Naive B cell (primary cell): ENCODE measurements around the gene VEPH1. TPM values are rescaled to one million over a fixed set of nuclear protein-coding genes. Genes with fewer than 3 reads are reported as not detected.

Experiments used
- ATAC-seq, 2 donors: fragments of 150-1000 bp; cut with Tn5 transposase; 2 replicates each; pipeline ENCODE4 v1.10.0; 2021; ENCODE audit warnings: low read depth in 2 of 2, mild to moderate bottlenecking in 2 of 2, moderate library complexity in 2 of 2
- DNase-seq: peaks from one replicate; pipeline ENCODE4 v3.0.0; 2022
- H3K27ac Mint-ChIP-seq, 6 donors: one replicate each; pipeline ENCODE4 v1.8.0; 2020 to 2022; ENCODE audit warnings: mild to moderate bottlenecking in 6 of 6, mixed read lengths in 6 of 6, moderate library complexity in 5 of 6, inconsistent platforms in 2 of 6
- H3K27me3 Mint-ChIP-seq, 3 donors: one replicate each; pipeline ENCODE4 v1.8.0; 2021 to 2022; ENCODE audit warnings: mixed read lengths in 3 of 3, mild to moderate bottlenecking in 1 of 3
- H3K36me3 Mint-ChIP-seq, 2 donors: one replicate each; pipeline ENCODE4 v1.8.0; 2020 to 2022; ENCODE audit warnings: mixed read lengths in 2 of 2, inconsistent platforms in 1 of 2, mild to moderate bottlenecking in 1 of 2
- H3K4me1 Mint-ChIP-seq, 3 donors: one replicate each; pipeline ENCODE4 v1.8.0; 2020 to 2022; ENCODE audit warnings: mixed read lengths in 3 of 3, inconsistent platforms in 1 of 3, mild to moderate bottlenecking in 1 of 3, moderate library complexity in 1 of 3
- H3K4me3 Mint-ChIP-seq, 8 donors: one replicate each; pipeline ENCODE4 v1.8.0; 2020 to 2022; ENCODE audit warnings: mild to moderate bottlenecking in 8 of 8, mixed read lengths in 8 of 8, moderate library complexity in 8 of 8, inconsistent platforms in 2 of 8
- H3K9me3 Mint-ChIP-seq, 7 donors: one replicate each; pipeline ENCODE4 v1.8.0; 2020 to 2022; ENCODE audit warnings: mixed read lengths in 7 of 7, mild to moderate bottlenecking in 5 of 7, inconsistent platforms in 2 of 7, moderate library complexity in 1 of 7
- polyA plus RNA-seq, 6 donors: library from polyadenylated mRNA; unstranded; fragments of 300-500 nt; fragmentation: Illumina TruSeq; gene quantifications; one replicate each; pipeline ENCODE4 v1.2.3, GENCODE V29; 2021; ENCODE audit warnings: low read depth in 6 of 6

The VEPH1 gene
- polyA plus RNA-seq, 6 donors from 2014 or later: 0.20 to 1.6 TPM; not detected in 4

DNA sequence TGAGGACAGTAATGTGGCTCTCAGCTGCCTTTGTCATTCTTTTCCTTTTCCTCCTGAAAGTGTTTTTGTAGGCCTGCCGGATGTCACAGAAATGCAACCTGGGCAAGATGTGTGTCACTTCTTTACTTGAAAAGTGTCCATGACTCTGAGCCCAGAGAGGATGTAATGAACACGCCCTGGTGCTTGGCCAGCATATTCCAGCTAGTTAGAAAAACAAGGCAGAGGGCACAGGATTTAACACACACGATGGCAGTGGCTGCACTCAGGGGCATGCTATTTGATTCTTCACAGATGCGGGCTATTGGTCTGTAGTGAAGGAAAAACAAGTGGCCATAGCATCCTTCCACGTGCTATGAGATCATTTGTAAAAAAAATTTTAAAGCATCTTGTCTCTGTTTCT, 96.8 kb downstream of the VEPH1 start:
- Mint-ChIP-seq H3K9me3 (no peaks in the 10 kb centered on the region), H3K4me1 (no peaks in the 10 kb centered on the region), H3K27me3 (no peaks in the 10 kb centered on the region), H3K4me3 (no peak overlapping the region), H3K36me3 (no peaks in the 10 kb centered on the region), H3K27ac (no peak overlapping the region)
- ATAC-seq (no peak), DNase-seq (no peak)

DNA sequence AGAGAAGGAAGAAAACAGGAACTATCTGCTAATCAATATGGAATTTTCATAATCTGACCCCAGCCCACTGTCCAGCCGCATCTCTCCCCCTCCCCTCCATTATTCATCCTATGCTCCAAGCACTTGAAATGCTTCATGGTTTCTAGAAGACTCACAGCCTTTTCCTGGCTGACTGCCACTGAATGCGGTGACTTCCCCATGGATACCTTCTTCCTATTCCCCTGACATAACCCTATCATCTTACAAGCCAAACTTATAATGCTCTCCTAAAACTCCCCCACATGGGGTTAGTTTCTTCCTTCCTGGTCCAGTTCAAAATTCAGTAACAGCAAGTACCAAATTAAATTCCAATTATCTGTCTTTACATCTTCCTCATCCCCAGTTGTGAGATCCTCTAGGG, 97.8 kb downstream of the VEPH1 start:
- no peak for DNase-seq
- Mint-ChIP-seq H3K27ac (no peak overlapping the region), H3K4me1 (no peaks in the 10 kb centered on the region), H3K9me3 (no peaks in the 10 kb centered on the region), H3K27me3 (no peaks in the 10 kb centered on the region), H3K4me3 (no peak overlapping the region), H3K36me3 (no peaks in the 10 kb centered on the region)
- no peak for ATAC-seq

DNA sequence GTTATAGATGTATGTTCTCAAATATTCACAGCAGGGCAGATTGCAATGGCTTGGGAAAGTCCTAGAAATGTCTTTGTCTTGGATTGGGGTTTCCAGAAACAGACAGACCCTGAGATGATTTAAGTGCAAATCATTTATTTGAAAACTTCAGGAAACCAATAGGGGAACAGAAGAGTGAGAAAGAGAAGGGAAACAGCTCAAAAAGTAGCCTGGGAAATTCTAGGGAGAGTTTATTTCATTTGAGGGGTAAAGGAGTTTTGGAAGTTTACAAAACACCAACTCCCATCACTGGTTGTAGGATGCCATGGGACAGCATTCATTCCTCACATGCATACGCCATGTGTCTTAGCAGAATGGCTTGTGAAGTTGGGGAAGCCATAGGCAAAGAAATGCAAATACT, 98.8 kb downstream of the VEPH1 start:
- no peaks in the 10 kb centered on the region for H3K9me3 Mint-ChIP-seq
- H3K27me3 Mint-ChIP-seq: no peaks in the 10 kb centered on the region
- no peak overlapping the region for H3K4me3 Mint-ChIP-seq
- no peak overlapping the region for H3K27ac Mint-ChIP-seq
- no peaks in the 10 kb centered on the region for H3K36me3 Mint-ChIP-seq
- ATAC-seq (no peak), DNase-seq (no peak)
- H3K4me1 Mint-ChIP-seq: no peaks in the 10 kb centered on the region

DNA sequence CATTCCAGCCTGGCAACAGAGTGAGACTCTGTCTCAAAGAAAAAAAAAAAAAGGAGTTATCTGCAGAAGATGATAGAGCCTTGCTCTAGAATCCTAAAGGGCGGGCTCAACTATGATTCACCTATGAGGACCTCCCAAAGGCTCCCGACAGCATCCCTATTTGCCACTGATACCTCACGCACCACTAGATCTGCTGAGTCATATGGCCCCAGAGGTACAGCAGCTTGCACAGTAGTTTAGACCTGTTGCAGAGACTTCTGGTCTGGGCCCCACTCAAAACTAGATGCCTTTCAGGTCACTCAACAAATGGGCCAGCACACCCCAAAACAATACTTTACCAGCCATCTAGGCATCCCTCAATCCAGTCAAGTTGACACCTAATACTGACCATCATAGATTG, 104.6 kb downstream of the VEPH1 start:
- Mint-ChIP-seq H3K9me3 (peaks cover 0 to 7% (median 0%) of the 10 kb centered on the region in 7 donors), H3K27ac (no peak overlapping the region), H3K36me3 (no peaks in the 10 kb centered on the region), H3K27me3 (peaks cover 0 to 12% (median 0%) of the 10 kb centered on the region in 3 donors), H3K4me3 (no peak overlapping the region), H3K4me1 (no peaks in the 10 kb centered on the region)
- no peak for ATAC-seq
- DNase-seq: no peak

DNA sequence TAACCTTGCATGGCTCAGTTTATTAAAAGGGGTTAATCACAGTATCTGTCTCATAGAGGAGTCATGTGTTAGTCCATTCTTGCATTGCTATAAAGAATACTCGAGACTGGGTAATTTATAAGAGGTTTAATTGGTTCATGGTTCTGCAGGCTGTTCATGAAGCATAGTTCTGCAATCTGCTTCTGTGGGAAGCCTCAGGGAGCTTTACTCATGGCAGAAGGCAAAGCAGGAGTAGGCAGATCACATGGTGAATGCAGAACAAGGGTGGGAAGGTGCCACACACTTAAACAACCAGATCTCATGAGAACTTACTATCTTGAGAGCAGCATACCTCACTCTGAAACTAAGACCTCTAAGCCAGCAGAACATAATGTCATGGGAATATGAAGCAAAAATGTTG, 108.8 kb downstream of the VEPH1 start:
- peaks cover 0 to 12% (median 0%) of the 10 kb centered on the region in 3 donors for H3K27me3 Mint-ChIP-seq
- peaks cover 0 to 20% (median 3%) of the 10 kb centered on the region in 7 donors for H3K9me3 Mint-ChIP-seq
- no peak for ATAC-seq
- no peak for DNase-seq
- no peaks in the 10 kb centered on the region for H3K4me1 Mint-ChIP-seq
- no peak overlapping the region for H3K27ac Mint-ChIP-seq
- no peaks in the 10 kb centered on the region for H3K36me3 Mint-ChIP-seq
- H3K4me3 Mint-ChIP-seq: no peak overlapping the region

DNA sequence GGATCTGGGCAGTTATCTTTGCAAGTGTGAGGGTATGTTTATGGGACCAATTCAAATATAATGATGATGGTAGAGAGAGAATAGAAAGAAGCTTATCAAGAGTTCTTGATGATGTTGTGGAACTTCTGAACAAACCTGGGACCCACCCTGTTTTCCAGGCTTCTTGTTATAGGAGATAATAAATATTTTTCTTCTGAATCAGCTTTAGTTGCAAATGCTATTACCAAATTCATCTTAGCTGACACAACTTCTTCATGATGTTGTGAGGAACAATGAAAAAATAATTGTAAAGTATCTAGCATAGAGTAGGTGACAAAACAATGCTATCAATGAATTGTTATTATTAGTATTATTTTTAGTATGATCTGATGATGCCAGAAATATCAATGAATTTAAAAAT, 110.1 kb downstream of the VEPH1 start:
- Mint-ChIP-seq H3K9me3 (peaks cover 0 to 20% (median 3%) of the 10 kb centered on the region in 7 donors), H3K4me1 (no peaks in the 10 kb centered on the region), H3K4me3 (no peak overlapping the region), H3K27ac (no peak overlapping the region), H3K27me3 (peaks cover 0 to 12% (median 0%) of the 10 kb centered on the region in 3 donors), H3K36me3 (no peaks in the 10 kb centered on the region)
- no peak for ATAC-seq
- no peak for DNase-seq

DNA sequence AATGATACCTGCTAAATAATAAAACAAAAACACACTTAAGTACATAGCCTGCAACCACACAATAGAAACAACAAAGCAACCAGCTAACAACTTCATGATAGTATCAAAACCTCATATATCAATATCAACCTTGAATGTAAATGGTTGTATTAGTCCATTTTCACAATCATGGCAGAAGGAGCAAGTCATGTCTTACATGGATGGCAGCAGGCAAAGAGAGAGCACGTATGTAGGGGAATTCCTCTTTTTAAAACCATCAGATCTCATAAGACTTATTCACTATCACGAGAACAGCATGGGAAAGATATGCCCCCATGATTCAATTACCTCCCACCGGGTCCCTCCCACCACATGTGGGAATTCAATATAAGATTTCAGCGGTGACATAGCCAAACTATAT, 111.1 kb downstream of the VEPH1 start:
- ATAC-seq (no peak), DNase-seq (no peak)
- Mint-ChIP-seq H3K27ac (no peak overlapping the region), H3K4me3 (no peak overlapping the region), H3K9me3 (peaks cover 0 to 20% (median 3%) of the 10 kb centered on the region in 7 donors), H3K36me3 (no peaks in the 10 kb centered on the region), H3K4me1 (no peaks in the 10 kb centered on the region), H3K27me3 (peaks cover 0 to 6% (median 0%) of the 10 kb centered on the region in 3 donors)

DNA sequence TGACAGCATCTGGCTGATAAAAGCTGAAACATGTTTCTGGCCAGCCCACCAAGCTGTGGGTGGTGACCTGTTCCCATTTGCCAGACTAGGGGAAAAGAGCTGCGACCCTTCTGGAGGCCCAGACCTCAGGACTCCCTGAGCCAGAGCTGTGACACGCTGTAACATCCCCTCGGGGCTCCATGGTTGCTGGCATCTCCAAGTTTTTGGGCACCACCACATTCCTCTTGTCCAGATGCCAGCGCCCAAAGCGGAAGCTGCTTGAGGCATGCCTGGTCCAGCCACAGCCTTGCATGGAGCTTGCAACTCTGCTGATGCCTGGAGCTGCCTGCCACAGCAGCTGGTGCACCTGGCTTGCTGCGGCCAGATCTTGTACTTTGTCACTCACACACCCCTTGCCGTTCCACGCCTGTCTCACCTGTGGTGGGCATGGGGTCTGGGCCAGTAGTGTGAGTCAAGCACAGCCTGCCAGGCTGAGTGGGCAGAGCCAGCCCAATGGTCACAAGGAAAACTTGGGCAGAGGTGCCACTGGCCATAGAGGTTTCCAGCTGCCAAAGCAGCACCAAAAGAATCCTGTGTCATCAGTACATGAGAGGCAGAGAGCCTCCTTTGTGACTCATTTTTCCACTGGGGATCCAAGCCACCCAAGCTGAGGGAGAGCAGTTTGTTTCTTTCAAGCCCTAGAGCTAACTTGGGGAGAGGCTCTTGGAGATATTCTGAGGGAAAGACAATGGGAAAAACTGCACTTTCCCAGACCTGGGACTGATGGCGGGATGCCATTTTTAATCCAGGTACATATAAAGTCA, 112.3 kb downstream of the VEPH1 start:
- no peak overlapping the region for H3K4me3 Mint-ChIP-seq
- H3K27ac Mint-ChIP-seq: no peak overlapping the region
- H3K27me3 Mint-ChIP-seq: no peaks in the 10 kb centered on the region
- H3K36me3 Mint-ChIP-seq: no peaks in the 10 kb centered on the region
- no peak for ATAC-seq
- H3K9me3 Mint-ChIP-seq: peaks cover 0 to 16% (median 3%) of the 10 kb centered on the region in 7 donors
- DNase-seq: no peak
- H3K4me1 Mint-ChIP-seq: no peaks in the 10 kb centered on the region

DNA sequence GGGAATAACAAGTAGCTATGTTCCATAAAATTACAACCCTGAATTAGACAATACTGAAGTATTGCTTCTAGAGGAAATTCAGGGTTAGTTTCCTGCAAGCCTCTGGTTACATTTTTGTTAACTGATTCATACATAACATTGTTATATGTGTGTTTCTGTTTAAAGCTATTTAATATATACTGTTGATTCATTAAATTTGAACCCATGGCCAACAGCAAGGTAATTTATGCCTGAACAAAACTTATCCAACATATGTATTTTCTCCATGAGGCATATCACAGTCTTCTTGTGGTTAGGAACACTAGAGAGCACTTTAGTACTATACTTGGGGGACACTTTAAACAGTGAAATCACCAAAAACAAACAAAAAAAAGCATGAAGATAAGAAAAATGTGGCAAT, 114.2 kb downstream of the VEPH1 start:
- H3K4me3 Mint-ChIP-seq: no peak overlapping the region
- H3K36me3 Mint-ChIP-seq: no peaks in the 10 kb centered on the region
- ATAC-seq: no peak

DNA sequence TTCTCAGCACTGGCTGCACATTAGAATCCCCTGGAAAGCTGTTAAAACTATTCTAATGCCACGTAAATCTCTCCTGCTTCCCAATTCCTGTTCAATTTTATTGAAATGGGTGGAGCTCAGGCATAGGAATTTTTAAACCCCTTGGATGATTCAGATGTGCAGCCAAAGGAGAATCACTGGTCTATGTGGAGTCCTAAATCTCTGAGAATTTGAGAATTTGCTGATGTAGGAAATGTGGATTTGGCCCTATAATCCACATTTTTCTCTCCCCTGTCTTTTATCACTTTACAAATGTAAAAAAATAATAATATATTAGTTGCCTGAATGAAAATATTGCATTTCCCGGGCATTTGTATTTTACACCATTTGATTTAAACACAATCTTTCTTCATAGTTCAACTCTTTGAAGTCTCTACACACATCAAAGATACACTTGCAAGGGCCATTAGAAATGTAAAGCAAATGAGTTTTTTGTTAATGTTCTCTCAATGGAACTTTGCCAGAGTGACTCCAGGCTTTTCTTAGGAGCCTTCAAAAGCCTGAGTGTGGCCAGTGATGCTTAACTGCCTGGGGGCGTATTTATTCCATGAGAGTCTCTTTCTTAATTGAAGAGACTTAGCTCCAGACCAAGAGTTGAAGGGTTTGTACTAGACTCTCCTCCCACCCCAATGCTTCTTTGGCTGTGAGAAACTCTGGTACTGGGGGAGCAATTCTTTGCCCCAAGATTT, 115.3 kb downstream of the VEPH1 start:
- no peaks in the 10 kb centered on the region for H3K36me3 Mint-ChIP-seq
- no peak overlapping the region for H3K4me3 Mint-ChIP-seq
- no peaks in the 10 kb centered on the region for H3K4me1 Mint-ChIP-seq
- DNase-seq (no peak), ATAC-seq (no peak)
- H3K27me3 Mint-ChIP-seq: no peaks in the 10 kb centered on the region
- H3K27ac Mint-ChIP-seq: no peak overlapping the region
- H3K9me3 Mint-ChIP-seq: peaks cover 0 to 13% (median 3%) of the 10 kb centered on the region in 7 donors

More for the DNA sequence above, 114.2 kb downstream of the VEPH1 start:
- H3K27me3 Mint-ChIP-seq: no peaks in the 10 kb centered on the region
- no peak for DNase-seq
- H3K27ac Mint-ChIP-seq: no peak overlapping the region
- no peaks in the 10 kb centered on the region for H3K4me1 Mint-ChIP-seq
- peaks cover 0 to 13% (median 3%) of the 10 kb centered on the region in 7 donors for H3K9me3 Mint-ChIP-seq

DNA sequence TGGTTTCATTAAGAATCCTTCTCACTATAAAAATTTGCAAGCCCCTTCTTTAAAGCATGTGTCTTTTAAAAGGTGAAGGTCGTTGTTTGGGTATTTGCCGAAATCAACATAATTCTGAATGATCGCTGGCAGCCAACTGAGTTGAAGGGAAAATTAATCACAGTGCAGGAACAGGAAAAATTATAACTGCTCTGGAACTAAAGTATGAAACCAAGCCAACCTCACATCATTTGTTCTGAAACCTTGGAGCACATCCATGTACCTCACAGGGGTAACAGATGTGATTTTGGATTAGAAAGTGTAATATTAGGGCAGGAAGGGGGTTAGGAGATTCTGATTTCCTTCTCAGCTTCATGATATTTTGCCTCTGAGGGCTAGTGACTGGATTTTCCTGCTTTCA, 118.7 kb downstream of the VEPH1 start:
- no peak for ATAC-seq
- Mint-ChIP-seq H3K4me1 (no peaks in the 10 kb centered on the region), H3K9me3 (peaks cover 0 to 6% (median 0%) of the 10 kb centered on the region in 7 donors), H3K27me3 (peaks cover 0 to 9% (median 0%) of the 10 kb centered on the region in 3 donors), H3K4me3 (no peak overlapping the region), H3K36me3 (peaks cover 0 to 8% of the 10 kb centered on the region in 2 donors), H3K27ac (no peak overlapping the region)
- no peak for DNase-seq

DNA sequence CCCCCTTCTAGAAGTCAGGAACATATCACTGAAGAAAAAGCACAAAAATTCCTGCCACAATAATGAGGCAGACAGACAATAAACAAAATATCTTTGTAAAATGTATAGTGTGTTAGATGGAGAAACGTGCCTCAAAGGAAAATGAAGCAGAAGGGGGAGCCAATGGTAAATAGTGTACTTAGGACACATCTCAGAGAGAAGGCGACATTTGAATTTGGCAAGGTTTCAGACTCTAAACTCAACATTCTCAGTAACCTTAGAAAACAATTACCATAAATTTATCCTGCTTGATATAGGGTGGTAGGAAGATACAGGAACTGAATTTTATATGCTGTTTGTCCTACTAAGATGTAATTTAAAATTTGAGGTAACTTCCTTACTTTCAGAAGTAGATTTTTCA, 119.2 kb downstream of the VEPH1 start:
- no peak overlapping the region for H3K4me3 Mint-ChIP-seq
- H3K27me3 Mint-ChIP-seq: peaks cover 0 to 9% (median 0%) of the 10 kb centered on the region in 3 donors
- peaks cover 0 to 6% (median 0%) of the 10 kb centered on the region in 7 donors for H3K9me3 Mint-ChIP-seq
- no peak for DNase-seq
- no peaks in the 10 kb centered on the region for H3K4me1 Mint-ChIP-seq
- H3K36me3 Mint-ChIP-seq: peaks cover 0 to 8% of the 10 kb centered on the region in 2 donors
- no peak overlapping the region for H3K27ac Mint-ChIP-seq
- no peak for ATAC-seq

DNA sequence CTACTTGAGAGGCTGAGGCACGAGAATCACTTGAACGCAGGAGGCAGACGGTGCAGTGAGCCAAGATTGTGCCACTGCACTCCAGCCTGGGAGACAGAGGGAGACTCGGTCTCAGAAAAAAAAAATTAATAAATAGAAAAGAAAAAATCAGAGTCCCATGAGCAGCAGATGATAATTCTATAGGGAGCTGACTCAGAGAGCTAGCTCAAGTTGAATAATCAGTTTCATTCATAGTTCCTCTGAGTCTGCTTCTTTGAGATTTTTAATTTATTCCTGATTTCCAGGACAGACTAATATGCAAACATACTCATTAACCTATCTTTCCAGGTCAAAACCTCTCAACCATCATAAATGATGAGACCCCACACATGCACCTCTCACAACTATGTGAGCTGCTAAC, 121.6 kb downstream of the VEPH1 start:
- no peak for DNase-seq
- peaks cover 0 to 8% of the 10 kb centered on the region in 2 donors for H3K36me3 Mint-ChIP-seq

More for the DNA sequence above, 121.6 kb downstream of the VEPH1 start:
- ATAC-seq: no peak
- H3K4me1 Mint-ChIP-seq: no peaks in the 10 kb centered on the region
- H3K4me3 Mint-ChIP-seq: no peak overlapping the region
- no peak overlapping the region for H3K27ac Mint-ChIP-seq
- peaks cover 0 to 9% (median 0%) of the 10 kb centered on the region in 3 donors for H3K27me3 Mint-ChIP-seq
- peaks cover 0 to 6% (median 0%) of the 10 kb centered on the region in 7 donors for H3K9me3 Mint-ChIP-seq
